ENCODE data around the gene JDP2.

Gene JDP2

GRCh38 chr14:75380656-75381055 is 47.2 kb upstream of the JDP2 start:
- TF ChIP-seq TAF1 (IDR thresholded peaks at IDR 0.05; ENCODE audit: low read depth) (no peak), TEAD4 (IDR thresholded peaks at IDR 0.05) (no peak), USF1 (IDR thresholded peaks at IDR 0.05) (no peak), RAD21 (IDR thresholded peaks at IDR 0.05; ENCODE audit: low read depth) (no peak), ZBTB7A (IDR thresholded peaks at IDR 0.05; ENCODE audit: low read depth) (no peak), EGR1 (IDR thresholded peaks at IDR 0.05) (no peak), NFIC (IDR thresholded peaks at IDR 0.05) (no peak)
- TF ChIP-seq, protein P1, sequence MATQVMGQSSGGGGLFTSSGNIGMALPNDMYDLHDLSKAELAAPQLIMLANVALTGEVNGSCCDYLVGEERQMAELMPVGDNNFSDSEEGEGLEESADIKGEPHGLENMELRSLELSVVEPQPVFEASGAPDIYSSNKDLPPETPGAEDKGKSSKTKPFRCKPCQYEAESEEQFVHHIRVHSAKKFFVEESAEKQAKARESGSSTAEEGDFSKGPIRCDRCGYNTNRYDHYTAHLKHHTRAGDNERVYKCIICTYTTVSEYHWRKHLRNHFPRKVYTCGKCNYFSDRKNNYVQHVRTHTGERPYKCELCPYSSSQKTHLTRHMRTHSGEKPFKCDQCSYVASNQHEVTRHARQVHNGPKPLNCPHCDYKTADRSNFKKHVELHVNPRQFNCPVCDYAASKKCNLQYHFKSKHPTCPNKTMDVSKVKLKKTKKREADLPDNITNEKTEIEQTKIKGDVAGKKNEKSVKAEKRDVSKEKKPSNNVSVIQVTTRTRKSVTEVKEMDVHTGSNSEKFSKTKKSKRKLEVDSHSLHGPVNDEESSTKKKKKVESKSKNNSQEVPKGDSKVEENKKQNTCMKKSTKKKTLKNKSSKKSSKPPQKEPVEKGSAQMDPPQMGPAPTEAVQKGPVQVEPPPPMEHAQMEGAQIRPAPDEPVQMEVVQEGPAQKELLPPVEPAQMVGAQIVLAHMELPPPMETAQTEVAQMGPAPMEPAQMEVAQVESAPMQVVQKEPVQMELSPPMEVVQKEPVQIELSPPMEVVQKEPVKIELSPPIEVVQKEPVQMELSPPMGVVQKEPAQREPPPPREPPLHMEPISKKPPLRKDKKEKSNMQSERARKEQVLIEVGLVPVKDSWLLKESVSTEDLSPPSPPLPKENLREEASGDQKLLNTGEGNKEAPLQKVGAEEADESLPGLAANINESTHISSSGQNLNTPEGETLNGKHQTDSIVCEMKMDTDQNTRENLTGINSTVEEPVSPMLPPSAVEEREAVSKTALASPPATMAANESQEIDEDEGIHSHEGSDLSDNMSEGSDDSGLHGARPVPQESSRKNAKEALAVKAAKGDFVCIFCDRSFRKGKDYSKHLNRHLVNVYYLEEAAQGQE (IDR thresholded peaks at IDR 0.05; ENCODE audit: low read depth), result no peak

DNA sequence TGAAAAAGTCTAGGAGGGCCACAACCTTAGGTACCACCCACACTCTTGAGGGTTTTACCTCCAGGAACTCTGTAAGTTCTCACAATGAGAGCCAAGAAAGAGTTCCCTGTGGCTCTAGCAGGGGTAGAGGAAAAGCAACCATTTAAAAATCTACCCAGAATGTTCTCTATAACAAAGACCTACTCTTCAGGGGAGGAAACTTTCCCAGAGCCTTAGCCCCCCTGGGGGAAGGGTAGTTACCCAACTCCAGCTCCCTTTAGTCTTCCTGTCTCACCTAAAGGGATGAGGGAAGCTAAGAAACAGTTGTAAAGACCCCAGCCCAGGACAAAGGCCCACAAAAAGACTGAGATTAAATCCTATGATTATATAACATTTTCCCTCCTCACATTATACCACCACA is 46.2 kb upstream of the JDP2 start:
- TF ChIP-seq FOXM1 (IDR thresholded peaks at IDR 0.05; ENCODE audit: borderline replicate concordance, low read depth), result no peak
- no peak for TF ChIP-seq ZBTB7A (IDR thresholded peaks at IDR 0.05; ENCODE audit: low read depth)
- TF ChIP-seq YY1 (IDR thresholded peaks at IDR 0.05; ENCODE audit: low read depth), result no peak

- no peak for TF ChIP-seq TEAD4 (IDR thresholded peaks at IDR 0.05)
- no peak for TF ChIP-seq FOXM1 (IDR thresholded peaks at IDR 0.05; ENCODE audit: borderline replicate concordance, low read depth)
- no peak for TF ChIP-seq CREB1 (IDR thresholded peaks at IDR 0.05; ENCODE audit: low read depth)
- TF ChIP-seq ZBTB7A (IDR thresholded peaks at IDR 0.05; ENCODE audit: low read depth), result no peak
- no peak for TF ChIP-seq NFIC (IDR thresholded peaks at IDR 0.05)
- TF ChIP-seq TCF12 (IDR thresholded peaks at IDR 0.05; ENCODE audit: low read depth), result no peak
These were observed 44.1 kb upstream of the JDP2 start for GRCh38 chr14:75383721-75384120.

- TF ChIP-seq NFIC (IDR thresholded peaks at IDR 0.05), result no peak
- no peak for TF ChIP-seq CREB1 (IDR thresholded peaks at IDR 0.05; ENCODE audit: low read depth)
- TF ChIP-seq TEAD4 (IDR thresholded peaks at IDR 0.05), result no peak
- no peak for TF ChIP-seq TCF12 (IDR thresholded peaks at IDR 0.05; ENCODE audit: low read depth)
- no peak for TF ChIP-seq EGR1 (IDR thresholded peaks at IDR 0.05)
- TF ChIP-seq, protein P1 (IDR thresholded peaks at IDR 0.05; ENCODE audit: low read depth), result no peak
- no peak for TF ChIP-seq USF1 (IDR thresholded peaks at IDR 0.05)
- no peak for TF ChIP-seq FOXM1 (IDR thresholded peaks at IDR 0.05; ENCODE audit: borderline replicate concordance, low read depth)
- TF ChIP-seq RAD21 (IDR thresholded peaks at IDR 0.05; ENCODE audit: low read depth), result no peak
- TF ChIP-seq EP300 (IDR thresholded peaks at IDR 0.05; ENCODE audit: borderline replicate concordance), result no peak
- TF ChIP-seq CEBPB (IDR thresholded peaks at IDR 0.05), result no peak
- no peak for TF ChIP-seq YY1 (IDR thresholded peaks at IDR 0.05; ENCODE audit: low read depth)
- no peak for TF ChIP-seq TAF1 (IDR thresholded peaks at IDR 0.05; ENCODE audit: low read depth)
- no peak for TF ChIP-seq ZBTB7A (IDR thresholded peaks at IDR 0.05; ENCODE audit: low read depth)
- TF ChIP-seq MAX (IDR thresholded peaks at IDR 0.05), result no peak
These were observed 38.1 kb upstream of the JDP2 start for GRCh38 chr14:75389679-75390078.

GRCh38 chr14:75390183-75390582 is 37.6 kb upstream of the JDP2 start:
- TF ChIP-seq EP300 (IDR thresholded peaks at IDR 0.05; ENCODE audit: borderline replicate concordance), result no peak
- TF ChIP-seq RAD21 (IDR thresholded peaks at IDR 0.05; ENCODE audit: low read depth), result no peak
- no peak for TF ChIP-seq USF1 (IDR thresholded peaks at IDR 0.05)
- no peak for TF ChIP-seq TEAD4 (IDR thresholded peaks at IDR 0.05)
- TF ChIP-seq YY1 (IDR thresholded peaks at IDR 0.05; ENCODE audit: low read depth), result no peak
- no peak for TF ChIP-seq MAX (IDR thresholded peaks at IDR 0.05)
- TF ChIP-seq NFIC (IDR thresholded peaks at IDR 0.05), result no peak
- TF ChIP-seq TCF12 (IDR thresholded peaks at IDR 0.05; ENCODE audit: low read depth), result no peak

DNA sequence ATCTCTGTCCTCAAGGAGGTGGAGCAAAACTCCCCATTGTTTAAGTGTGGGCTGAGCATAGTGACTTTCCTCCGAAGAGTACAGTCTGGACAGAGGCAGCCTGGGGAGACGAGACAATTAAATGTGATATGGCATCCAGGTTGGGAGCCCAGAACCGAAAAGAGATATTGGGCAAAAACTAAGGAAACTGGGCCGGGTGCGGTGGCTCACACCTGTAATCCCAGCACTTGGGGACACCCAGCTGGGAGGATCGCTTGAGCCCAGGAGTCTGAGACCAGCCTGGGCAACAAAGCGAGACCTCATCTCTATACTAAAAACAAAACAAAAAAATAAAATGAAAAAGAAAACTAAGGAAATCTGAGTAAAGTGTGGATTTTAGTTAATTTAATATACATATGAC is 35.9 kb upstream of the JDP2 start:
- no peak for TF ChIP-seq USF1 (IDR thresholded peaks at IDR 0.05)
- no peak for TF ChIP-seq RAD21 (IDR thresholded peaks at IDR 0.05; ENCODE audit: low read depth)
- TF ChIP-seq CEBPB (IDR thresholded peaks at IDR 0.05), result no peak
- no peak for TF ChIP-seq TEAD4 (IDR thresholded peaks at IDR 0.05)
- no peak for TF ChIP-seq YY1 (IDR thresholded peaks at IDR 0.05; ENCODE audit: low read depth)
- no peak for TF ChIP-seq EGR1 (IDR thresholded peaks at IDR 0.05)
- TF ChIP-seq, protein P1 (IDR thresholded peaks at IDR 0.05; ENCODE audit: low read depth), result no peak
- no peak for TF ChIP-seq TCF12 (IDR thresholded peaks at IDR 0.05; ENCODE audit: low read depth)
- TF ChIP-seq FOXM1 (IDR thresholded peaks at IDR 0.05; ENCODE audit: borderline replicate concordance, low read depth), result no peak
- TF ChIP-seq TAF1 (IDR thresholded peaks at IDR 0.05; ENCODE audit: low read depth), result no peak
- TF ChIP-seq MAX (IDR thresholded peaks at IDR 0.05), result no peak
- no peak for TF ChIP-seq NFIC (IDR thresholded peaks at IDR 0.05)
- no peak for TF ChIP-seq EP300 (IDR thresholded peaks at IDR 0.05; ENCODE audit: borderline replicate concordance)
- TF ChIP-seq CREB1 (IDR thresholded peaks at IDR 0.05; ENCODE audit: low read depth), result no peak
- no peak for TF ChIP-seq ZBTB7A (IDR thresholded peaks at IDR 0.05; ENCODE audit: low read depth)

Measured in Ishikawa (cell line).